HG03095 (cell line): ENCODE measurements around the gene PLEKHH3.
"Not testable (repeated sequence)": the region's sequence is repeated elsewhere in the genome, so short reads cannot be mapped to it uniquely, and the experiment has no call there.

Experiments
- ATAC-seq: cut with Tn5 transposase; IDR thresholded peaks from one replicate; pipeline ENCODE4 v1.9.1; 2021; ENCODE audit warnings: moderate library complexity; ENCODE audit not compliant: unreplicated experiment

Gene PLEKHH3

DNA sequence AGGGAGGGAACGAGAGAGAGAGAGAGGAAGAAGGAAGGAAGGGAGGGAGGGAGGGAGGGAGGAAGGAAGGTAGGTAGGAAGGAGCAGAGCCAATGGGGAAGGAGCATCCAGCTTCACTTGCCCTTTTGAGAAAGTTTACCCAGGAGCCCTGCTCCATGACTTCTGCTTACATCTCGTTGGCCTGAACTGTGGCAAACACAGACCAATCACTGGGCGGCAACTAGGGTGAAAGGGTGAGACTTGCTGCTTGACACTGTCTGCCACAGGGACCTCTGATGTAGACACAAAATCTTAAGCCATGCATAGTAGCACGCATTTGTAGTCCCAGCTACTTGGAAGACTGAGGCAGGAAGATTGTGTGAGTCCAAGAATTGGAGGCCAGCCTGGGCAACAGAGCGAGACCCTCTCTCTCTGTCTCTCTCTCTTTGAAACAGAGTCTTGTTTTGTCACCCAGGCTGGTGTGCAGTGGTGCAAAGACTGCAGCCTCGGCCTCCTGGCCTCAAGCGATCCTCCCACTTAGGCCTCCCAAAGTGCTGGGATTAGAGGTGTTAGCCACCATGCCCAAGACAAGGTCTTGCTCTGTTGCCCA lies 37.2 kb downstream of the PLEKHH3 start:
- ATAC-seq = no peak

DNA sequence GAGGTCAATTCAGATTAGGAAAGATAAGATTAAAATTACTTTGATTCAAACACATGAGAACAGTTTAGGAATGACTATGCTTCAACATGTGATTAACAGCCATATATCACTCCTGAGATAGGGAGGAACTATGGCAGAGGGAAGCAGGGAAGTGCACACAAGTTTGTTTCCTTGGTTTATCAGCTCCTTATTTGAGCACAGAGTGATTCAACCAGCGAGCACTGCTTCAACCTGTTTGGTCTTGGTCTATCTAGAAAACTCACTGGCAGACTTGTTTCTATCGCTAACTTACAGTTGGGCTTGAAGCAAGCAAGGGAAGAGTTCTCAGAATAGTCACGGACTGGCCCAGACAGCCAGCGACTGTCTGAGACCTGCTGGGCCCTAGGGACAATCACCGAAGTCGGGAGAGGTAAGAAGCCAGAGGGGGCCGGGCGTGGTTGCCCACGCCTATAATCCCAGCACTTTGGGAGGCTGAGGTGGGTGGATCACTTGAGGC lies 43.8 kb downstream of the PLEKHH3 start:
- no peak for ATAC-seq

DNA sequence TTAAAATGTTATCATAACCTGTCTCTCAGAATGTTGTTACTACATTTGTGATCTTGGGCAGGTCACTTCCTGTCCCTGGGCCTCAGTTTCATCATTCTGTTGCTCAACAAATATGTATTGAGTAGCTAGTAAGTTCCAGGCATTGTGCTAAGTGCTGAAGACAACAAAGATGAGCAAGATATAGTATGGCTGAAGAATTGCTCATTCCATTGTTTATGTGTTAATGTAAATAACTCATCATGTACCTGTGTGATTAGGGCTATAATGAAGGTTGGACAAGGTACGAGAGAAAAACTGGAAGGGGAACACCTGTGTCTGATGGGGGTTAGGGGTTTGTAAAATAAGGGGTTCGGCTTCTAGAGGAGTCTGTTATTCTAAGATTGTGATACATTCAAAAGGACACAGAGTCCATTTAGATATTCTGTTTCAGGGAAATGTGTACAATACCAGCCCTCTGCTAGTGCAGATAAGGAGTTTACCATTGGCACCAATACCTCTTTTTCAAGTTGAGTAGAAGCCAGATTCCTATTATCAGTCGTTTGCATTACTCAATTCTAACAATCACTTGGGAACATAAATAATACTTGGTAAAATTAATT lies 47.3 kb downstream of the PLEKHH3 start:
- no peak for ATAC-seq

DNA sequence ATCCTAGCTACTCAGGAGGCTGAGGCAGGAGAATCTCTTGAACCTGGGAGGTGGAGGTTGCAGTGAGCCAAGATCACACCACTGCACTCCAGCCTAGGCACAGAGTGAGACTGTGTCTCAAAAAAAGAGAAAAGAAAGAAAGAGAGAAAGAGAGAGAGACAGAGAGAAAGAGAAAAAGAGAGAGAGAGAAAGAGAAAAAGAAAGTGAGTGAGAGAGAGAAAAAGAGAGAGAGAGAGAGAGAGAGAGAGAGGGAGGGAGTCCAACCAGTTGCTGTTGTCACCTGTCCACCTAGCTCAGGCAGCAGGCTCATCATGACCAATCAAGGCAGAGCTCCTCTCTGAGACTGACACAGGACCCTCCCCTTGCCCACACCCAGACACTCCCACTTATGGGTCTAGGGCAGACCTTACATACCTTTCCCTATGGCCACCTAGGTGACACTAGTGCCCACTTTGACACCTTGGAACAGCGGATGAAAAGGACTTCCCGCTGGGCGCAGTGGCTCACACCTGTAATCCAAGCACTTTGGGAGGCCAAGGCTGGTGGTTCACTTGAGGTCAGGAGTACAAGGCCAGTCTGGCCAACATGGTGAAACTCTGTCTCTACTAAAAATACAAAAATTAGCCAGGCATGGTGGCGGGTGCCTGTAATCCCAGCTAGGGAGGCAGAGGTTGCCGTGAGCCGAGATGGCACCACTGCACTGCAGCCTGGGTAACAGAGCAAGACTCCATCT lies 49.6 kb downstream of the PLEKHH3 start:
- not testable (repeated sequence) for ATAC-seq

DNA sequence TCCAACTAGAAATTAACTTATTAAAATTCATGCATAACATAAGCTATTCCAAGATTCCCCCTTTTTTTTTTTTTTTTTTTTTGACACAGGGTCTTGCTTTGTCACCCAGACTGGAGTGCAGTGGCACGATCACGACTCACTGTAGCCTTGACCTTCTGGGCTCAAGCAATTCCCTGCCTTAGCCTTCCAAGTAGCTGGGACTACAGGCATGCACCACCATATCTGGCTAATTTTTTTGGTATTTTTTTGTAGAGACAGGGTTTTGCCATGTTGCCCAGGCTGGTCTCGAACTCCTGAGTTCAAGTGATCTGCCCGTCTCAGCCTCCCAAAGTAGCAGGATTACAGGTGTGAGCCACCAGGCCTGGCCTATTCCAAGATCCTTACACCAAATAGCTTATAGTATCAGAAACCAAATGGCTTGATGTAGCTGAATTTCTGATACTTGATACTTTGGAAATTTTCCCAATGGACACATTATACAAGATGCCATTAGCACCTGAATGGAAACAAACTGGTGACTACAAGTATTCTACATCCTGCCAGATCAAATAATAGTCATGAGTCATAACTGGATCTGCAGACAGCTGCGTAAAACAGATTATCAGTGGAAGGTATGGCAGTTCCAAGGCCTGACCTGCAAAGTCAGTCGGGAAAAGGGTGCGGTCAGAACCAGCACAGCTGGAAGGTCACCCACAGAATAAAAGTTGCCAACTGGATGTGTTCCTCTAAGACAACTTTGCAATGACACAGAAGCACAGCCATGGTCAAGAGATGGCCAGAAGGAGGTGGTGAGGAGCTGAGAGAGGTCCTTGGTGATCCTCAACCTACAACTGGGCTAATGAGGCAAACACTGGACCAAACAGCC lies 52.8 kb downstream of the PLEKHH3 start:
- ATAC-seq = no peak

DNA sequence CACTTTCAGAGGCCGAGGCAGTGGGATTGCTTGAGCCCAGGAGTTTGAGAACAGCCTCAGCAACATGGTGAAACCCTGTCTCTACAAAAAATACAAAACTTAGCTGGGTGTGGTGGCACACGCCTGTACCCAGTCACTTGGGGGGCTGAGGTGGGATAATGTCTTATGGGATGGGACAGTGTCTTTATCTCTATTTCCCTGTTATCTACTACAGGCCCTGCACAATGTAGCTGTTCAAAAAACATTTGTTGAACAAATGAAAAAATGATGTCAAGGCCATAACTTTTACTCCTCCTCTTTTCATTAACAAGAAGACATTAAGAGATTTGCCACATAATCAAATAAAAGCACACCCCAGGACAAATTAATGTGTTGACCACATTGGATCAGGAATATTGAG lies 53.5 kb downstream of the PLEKHH3 start:
- ATAC-seq = no peak

DNA sequence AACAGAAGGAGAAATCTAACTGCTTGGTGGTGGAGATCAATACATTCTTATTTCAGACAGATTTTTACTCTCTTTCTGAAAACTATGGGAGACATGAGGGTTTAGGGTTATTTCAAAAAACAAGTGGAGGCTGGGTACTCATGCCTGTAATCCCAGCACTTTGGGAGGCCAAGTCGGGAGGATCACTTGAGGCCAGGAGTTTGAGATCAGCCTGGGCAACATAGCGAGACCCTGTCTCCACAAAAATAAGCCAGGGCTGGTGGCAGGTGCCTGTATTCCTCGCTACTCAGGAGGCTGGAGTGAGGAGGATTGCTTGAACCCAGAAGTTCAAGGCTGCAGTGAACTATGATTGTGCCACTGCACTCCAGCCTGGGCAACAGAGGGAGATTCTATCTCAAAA lies 54.8 kb downstream of the PLEKHH3 start:
- ATAC-seq = not testable (repeated sequence)

DNA sequence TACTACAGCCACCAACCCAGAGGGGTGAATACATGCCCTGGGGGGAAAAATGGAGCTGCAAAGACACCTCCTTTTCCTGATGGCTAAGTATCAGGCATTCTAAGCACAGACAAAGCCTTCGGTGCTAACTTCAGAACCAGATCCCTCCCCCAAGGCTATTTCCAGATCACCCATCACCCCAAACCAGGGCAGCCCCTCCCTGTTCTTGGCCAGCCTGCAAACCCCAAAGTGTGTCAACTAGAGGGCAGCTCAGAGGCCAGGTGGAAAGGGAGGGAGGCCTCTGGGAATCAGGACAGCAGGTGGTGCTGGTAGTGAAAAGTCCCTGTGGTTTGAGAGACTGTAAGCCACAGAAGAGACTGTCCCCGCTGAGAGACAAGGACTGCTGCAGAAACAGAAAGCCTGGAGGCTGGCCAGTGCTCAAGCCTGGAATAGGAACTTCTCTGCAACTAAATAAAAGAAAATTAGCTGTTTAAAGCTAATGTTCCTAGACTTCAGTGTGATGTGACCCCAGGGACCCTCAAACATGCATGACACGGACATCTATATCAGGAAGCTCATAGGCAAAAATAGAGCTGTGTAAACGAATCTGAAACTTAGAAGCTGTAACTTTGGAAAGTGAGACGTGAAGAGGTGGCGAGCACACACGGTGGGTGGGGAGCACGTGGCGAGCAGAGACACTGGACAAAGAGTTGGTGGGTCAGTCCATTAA lies 58.2 kb downstream of the PLEKHH3 start:
- ATAC-seq = peak; percentile 67

DNA sequence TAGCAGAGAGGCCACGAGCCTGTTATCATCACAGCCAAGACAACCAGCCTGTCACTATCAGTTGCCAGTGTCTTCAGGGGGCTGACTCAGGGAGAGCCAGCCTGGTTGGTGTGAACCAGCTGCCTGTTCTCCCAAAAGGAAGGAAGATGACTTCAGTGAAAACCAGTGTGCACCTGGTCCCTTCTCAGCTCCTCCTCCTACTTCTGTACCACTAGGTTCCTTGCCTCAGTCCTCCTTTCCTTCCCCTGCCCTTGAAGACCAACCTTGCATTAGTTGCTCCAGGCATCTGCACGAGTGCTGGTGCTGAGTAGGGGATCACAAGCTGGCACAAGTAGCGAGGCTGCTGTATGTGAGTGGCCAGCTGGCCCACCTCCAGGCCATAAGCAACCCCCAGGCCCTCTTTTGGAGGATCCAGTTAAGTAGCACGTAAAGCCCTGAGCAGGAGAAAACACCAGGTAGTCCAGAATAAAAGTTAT lies 58.8 kb downstream of the PLEKHH3 start:
- no peak for ATAC-seq
